ENCODE data around the gene OTOG.

Gene OTOG

DNA sequence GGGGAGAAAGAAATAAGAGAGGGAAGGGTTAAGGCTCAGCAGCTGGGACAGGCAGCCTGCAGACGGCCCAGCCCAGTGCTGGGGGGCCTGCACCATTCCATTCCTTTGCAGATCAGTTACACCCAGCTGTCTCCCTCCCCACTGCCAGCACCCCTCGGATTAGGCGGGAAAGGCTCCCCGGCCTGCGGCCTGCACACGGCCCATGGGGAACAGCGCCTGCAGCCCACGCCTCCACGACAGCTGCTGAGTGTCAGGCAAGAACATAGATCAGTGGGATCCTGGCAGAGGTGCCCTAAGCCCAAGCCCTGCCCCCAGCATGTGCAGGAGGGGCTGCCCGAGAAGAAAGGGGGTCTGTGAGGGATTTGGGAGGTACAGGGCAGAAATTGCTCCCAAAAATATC lies 106.6 kb downstream of the OTOG start:
- peak; percentile 74 for DNase-seq

- DNase-seq = no peak
Observed at GRCh38 chr11:17655682-17656081, 108.6 kb downstream of the OTOG start.

DNA sequence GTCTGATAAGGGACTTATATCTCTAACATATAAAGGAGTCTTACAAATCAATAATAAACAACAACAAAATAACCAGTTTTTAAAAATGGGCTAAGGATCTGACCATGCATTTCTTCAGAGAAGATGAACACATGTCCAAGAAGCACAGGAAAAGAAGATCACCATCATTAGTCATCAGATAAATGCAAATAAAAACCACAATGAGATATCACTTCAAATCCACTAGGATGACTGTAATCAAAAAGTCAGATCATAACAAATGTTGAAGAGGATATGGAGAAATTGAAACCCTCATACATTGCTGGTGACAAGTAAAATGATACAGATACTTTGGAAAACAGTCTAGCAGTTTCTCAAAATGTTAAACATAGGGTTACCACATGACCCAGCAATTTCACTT lies 111.2 kb downstream of the OTOG start:
- DNase-seq = no peak

DNA sequence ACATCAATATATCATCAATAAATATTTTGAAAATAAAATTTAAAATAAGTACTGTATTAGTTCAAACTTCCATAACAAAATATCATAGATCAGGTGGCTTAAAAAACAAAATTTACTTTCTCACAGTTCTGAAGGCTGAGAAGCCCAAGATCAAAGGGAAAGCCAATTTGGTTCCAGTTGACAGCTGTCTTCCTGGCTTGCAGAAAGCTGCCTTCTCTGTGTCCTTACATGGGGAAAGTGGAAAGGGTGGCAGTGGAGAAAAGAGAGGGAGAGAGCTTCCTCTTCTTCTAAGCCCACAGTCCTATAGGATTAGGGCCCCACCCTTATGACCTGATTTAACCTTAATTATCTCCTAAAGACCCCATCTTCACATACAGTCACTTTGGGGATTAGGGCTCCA lies 121.1 kb downstream of the OTOG start:
- DNase-seq = no peak

DNA sequence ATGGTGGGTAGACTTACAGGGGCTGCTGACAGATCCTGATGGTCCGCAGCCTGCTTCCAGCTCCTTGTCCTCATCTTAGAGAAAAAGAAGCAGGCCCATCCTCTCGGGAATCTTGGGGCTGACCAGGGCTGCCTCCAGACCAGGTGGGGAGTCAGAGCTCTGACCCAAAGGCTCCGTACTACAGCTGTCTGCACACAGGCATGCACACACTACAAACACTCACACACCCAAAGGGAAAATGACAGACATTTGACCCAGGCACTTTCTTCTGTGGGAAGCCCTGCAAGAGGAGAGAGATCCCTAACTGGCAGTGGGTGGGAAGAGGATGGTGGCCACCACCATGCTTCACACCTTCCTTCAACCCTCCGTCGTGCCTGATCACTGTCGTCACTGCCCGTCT lies 125.4 kb downstream of the OTOG start:
- DNase-seq = no peak

- no peak for DNase-seq
Observed at GRCh38 chr11:17673951-17674350, 126.9 kb downstream of the OTOG start.

DNA sequence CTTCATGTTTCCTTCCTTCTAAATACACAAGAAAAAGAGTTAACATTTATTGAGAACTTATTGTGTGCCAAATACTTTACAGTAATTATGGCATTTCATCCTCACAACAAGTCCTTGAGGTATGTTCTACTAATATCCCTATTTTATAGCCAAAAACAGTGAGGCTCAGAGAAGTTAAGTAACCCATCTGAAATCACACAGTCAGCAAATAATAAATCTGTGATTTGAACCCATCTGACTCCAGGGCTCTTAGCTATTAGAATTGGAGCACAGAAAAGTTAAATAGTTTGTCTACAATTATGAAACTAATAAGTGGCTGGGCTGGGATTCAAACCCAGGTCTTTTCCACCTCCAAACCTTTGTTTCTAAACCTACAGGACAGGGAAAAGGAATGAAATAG lies 135.8 kb downstream of the OTOG start:
- DNase-seq = no peak

DNA sequence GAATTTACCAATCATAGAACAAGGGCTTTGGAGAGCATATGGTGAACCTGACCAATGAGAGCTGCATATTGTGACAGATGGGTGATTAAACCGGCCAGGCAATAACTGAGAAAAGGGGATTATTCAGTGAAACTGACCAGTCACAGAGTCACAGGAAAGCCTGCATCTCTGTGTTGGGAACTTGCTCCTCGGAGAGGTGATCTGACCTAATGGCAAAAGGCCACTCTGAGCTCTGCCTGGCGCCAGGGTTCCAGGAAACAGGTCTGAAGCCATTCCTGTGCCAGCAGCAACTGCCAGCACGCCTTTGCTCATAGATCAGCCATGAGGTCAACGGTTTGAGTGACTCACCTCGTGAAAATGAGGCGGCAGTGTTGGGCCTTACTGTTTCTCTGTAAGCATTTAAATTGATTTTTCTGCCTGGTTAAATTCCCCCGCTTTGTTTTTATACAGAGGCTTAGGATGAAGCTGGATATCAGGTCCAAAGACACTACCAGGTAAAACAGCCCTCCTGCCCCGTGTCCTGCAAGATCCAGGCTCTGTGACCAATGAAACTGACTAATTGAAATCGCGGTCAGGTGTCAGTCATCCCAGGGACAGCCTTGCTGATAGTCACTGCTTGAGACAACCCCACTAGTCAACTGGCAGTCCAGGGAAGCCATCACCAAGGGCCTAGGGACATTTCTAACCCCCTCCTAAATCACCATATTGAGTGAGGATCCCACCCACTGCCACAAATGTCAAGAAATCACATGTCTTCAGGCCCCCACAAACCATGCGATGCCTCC lies 136.5 kb downstream of the OTOG start:
- DNase-seq = peak; percentile 65

DNA sequence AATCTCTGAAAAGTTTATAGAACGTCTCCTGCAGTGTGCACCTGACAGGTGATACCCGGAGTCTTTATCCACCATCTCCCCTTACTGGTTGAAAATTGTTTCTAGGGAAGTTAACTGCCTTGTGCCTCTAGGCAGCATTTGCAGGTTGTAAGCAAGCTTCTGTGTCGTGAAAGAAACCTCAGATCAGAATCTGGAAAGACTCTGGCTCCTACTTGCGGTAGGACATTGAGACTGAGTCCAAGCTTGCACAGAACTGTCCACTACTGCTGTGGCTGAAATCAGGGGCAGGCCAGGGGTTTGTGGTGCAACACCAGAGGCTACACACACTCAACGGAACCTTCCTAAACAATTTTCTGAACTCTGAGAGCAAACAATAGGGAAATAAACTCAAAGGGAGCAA lies 137.5 kb downstream of the OTOG start:
- no peak for DNase-seq

DNA sequence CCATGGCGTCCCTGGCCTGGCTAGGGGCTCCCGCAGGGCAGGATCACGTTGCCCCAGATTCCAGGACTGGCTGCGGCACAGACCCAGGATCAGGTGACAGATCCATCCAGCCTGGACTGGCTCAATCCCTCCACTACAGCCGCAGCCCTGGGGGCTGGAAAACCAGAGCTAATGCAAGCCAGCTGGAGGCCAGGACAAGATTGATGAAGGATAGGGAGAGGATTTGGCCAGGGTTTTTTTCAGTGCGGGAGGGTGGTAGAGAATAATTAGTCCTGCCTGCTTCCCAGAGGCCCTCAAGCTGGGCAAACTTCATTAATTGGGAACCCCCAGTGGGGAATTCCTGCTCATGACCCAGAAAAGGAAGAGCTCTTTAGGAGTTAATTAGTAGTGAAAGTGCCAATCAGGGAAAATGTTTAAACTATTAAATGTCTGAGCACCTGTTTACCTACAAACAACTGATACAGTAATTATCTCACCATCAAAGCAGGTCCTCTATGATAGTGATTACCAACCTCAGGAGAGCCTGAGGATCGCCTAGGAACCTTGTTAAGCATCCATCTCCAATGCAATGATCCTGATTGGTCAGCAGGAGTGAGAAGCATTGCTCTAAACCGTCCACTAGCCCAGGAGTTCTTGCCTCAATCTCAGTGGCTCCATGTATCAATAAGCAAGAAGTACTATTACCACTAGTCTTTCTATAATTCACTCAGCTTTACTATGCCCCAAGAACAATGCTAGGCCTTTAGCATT lies 139.3 kb downstream of the OTOG start:
- peak; percentile 38 for DNase-seq

GRCh38 chr11:17687946-17688670 lies 141.0 kb downstream of the OTOG start:
- DNase-seq = peak; percentile 74

- DNase-seq = no peak
Observed at GRCh38 chr11:17691550-17691949, 144.5 kb downstream of the OTOG start.

- DNase-seq = no peak
Observed at GRCh38 chr11:17691976-17692375, 144.9 kb downstream of the OTOG start.

DNA sequence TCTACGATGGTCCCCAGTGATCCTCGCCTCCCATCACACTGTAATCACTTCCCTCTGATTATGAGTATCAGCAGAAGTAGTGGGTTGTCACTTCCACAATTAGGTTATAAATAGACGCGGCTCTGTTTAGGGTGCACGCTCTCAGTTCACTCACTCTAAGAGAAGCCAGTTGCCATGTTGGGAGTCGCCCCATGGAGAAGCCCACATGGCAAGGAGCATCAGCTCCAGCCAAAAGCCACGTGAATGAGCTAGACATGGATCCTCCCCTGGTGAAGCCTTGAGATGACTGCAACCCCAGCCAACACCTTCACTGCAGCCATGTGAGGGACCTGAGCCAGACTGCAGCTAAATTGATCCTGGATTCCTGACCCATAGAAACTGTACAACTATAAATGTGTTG lies 145.9 kb downstream of the OTOG start:
- no peak for DNase-seq

DNA sequence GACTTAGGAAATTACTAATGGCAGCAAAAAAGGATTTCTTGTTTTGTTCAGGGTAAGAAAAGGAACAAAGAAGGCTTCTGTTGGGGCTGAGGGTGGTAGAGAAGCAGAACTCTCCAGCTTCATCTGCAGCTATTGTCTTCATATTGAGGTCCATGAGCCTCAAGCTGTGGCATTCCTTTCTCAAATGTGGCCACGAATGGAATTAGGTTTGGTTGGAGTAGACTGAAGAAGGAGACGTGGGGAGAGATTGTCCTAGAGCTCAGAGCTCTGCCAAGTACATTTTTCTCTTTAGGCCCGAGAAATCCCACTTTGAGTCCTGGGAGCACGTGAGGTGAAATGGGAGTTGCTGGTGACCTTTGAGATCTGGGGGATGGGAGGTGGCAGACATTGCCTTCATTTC lies 146.5 kb downstream of the OTOG start:
- no peak for DNase-seq

- no peak for DNase-seq
Observed at GRCh38 chr11:17694494-17695110, 147.5 kb downstream of the OTOG start.

- no peak for DNase-seq
Observed at GRCh38 chr11:17695454-17696441, 148.7 kb downstream of the OTOG start.

GRCh38 chr11:17696741-17697140 lies 149.7 kb downstream of the OTOG start:
- DNase-seq = no peak

Data from NCI-H524 treated with DMSO at 0.1 percent for 48 hours (cell line).